Cardiac muscle cell (in vitro differentiated cells and primary cell): ENCODE data around the gene GOLGA6L7. TPM values are rescaled to one million over a fixed set of nuclear protein-coding genes. Genes with fewer than 3 reads are reported as not detected.
"Not testable (repeated sequence)": the region's sequence is repeated elsewhere in the genome, so short reads cannot be mapped to it uniquely, and the experiment has no call there.

Experiments
- DNase-seq, 2 donors: peaks; one replicate each; pipeline versions ENCODE4 v3.0.0 to v3.0.0-alpha.2; 2010 to 2017; ENCODE audit warnings: low read depth in 1 of 2, low spot score in 1 of 2
- H3K27ac ChIP-seq: fragments of 200-600 bp; sonication (generic); 2 replicates; pipeline ENCODE4 v1.5.1; 2016
- H3K27me3 ChIP-seq: fragments of 200-600 bp; sonication (generic); 2 replicates; pipeline ENCODE4 v1.6.0; 2016; ENCODE audit warnings: control low read depth
- H3K36me3 ChIP-seq: fragments of 200-600 bp; sonication (generic); 2 replicates; pipeline ENCODE4 v1.5.1; 2016; ENCODE audit warnings: control low read depth
- H3K4me1 ChIP-seq: fragments of 200-600 bp; sonication (generic); 2 replicates; pipeline ENCODE4 v1.8.1; 2017; ENCODE audit warnings: low read depth, mild to moderate bottlenecking, mixed run types
- H3K4me3 ChIP-seq: fragments of 200-600 bp; sonication (generic); 2 replicates; pipeline ENCODE4 v1.5.1; 2016; ENCODE audit warnings: mild to moderate bottlenecking
- H3K9me3 ChIP-seq: fragments of 200-600 bp; sonication (generic); 2 replicates; pipeline ENCODE4 v1.5.1; 2017; ENCODE audit warnings: low read depth, mild to moderate bottlenecking, control low read depth
- CTCF ChIP-seq: IDR thresholded peaks from 2 replicates; pipeline ENCODE4 v1.5.1; 2012; ENCODE audit warnings: low read depth, mild to moderate bottlenecking, low read length
- polyA plus RNA-seq: library from polyadenylated mRNA; unstranded; fragments of >200 nt; fragmentation: Nextera tagmentation; extraction: Ambion mirVana; gene quantifications from 2 replicates; pipeline ENCODE4 v1.2.1, GENCODE V29; 2016
- total RNA-seq: library from RNA; depleted of rRNA; stranded (reverse); fragments of >200 nt; gene quantifications from 2 replicates; pipeline ENCODE4 v1.2.3, GENCODE V29; 2016

The GOLGA6L7 gene
- total and polyA plus RNA-seq, 2 experiments from 2014 or later = 0.59 TPM; not detected in 1

GRCh38 chr15:28875461-28876000 is 27.1 kb upstream of the GOLGA6L7 start:
- Histone ChIP-seq H3K4me1 (no peaks in the 10 kb centered on the region), H3K9me3 (no peaks in the 10 kb centered on the region), H3K36me3 (no peaks in the 10 kb centered on the region), H3K27me3 (no peaks in the 10 kb centered on the region), H3K27ac (no peak overlapping the region), H3K4me3 (no peak overlapping the region)
- no peak for TF ChIP-seq CTCF
- DNase-seq = no peak

DNA sequence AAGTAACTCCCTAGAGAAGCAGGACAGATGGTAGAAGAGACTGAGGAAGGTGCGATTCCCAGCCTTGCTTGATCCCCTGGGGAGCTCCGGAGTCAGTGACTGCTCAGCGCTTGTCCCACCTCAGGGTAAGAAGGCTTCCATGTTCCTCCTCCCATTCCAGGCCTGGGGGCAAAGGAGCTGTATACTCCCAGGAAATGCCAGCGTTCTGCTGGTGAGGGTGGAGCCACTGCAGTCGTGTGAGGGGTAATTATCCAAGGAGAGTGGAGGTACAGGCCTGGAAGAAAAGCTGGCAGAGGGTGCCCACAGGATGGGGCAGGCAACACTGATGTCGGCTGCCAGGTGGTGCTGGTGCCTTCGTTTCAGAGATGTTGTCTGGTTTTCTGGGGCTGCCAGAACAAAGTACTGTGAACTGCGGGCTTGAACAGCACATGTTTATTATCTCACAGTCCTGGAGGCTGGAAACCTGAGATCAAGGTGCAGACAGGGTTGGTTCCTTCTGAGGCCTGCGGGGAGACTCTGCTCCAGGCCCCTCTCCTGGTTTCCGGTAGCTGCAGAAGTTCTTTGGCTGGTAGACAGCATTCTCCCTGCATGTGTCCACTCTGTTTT is 25.2 kb upstream of the GOLGA6L7 start:
- no peak for TF ChIP-seq CTCF
- no peak for DNase-seq
- H3K27ac ChIP-seq = no peak overlapping the region
- no peak overlapping the region for H3K4me3 ChIP-seq
- no peaks in the 10 kb centered on the region for H3K4me1 ChIP-seq
- no peaks in the 10 kb centered on the region for H3K36me3 ChIP-seq
- H3K27me3 ChIP-seq = no peaks in the 10 kb centered on the region
- no peaks in the 10 kb centered on the region for H3K9me3 ChIP-seq

GRCh38 chr15:28873006-28873405 is 24.6 kb upstream of the GOLGA6L7 start:
- no peak for DNase-seq
- no peaks in the 10 kb centered on the region for H3K9me3 ChIP-seq
- TF ChIP-seq CTCF = no peak

GRCh38 chr15:28871168-28871567 is 22.7 kb upstream of the GOLGA6L7 start:
- Histone ChIP-seq H3K27ac (no peak overlapping the region), H3K4me3 (no peak overlapping the region), H3K36me3 (no peaks in the 10 kb centered on the region), H3K4me1 (no peaks in the 10 kb centered on the region), H3K27me3 (no peaks in the 10 kb centered on the region), H3K9me3 (no peaks in the 10 kb centered on the region)
- no peak for DNase-seq
- no peak for TF ChIP-seq CTCF

More at GRCh38 chr15:28873006-28873405, 24.6 kb upstream of the GOLGA6L7 start:
- Histone ChIP-seq H3K36me3 (no peaks in the 10 kb centered on the region), H3K4me3 (no peak overlapping the region), H3K27ac (no peak overlapping the region), H3K27me3 (no peaks in the 10 kb centered on the region), H3K4me1 (no peaks in the 10 kb centered on the region)

- H3K9me3 ChIP-seq = no peaks in the 10 kb centered on the region
- no peak for DNase-seq
- H3K4me3 ChIP-seq = no peak overlapping the region
- H3K27me3 ChIP-seq = no peaks in the 10 kb centered on the region
- no peaks in the 10 kb centered on the region for H3K4me1 ChIP-seq
- no peak for TF ChIP-seq CTCF
- H3K36me3 ChIP-seq = no peaks in the 10 kb centered on the region
- H3K27ac ChIP-seq = no peak overlapping the region
Measured at GRCh38 chr15:28868744-28869345, 20.4 kb upstream of the GOLGA6L7 start.

- not testable (repeated sequence) for H3K27ac ChIP-seq, H3K27me3 ChIP-seq, DNase-seq, H3K4me3 ChIP-seq, H3K9me3 ChIP-seq, H3K36me3 ChIP-seq, H3K4me1 ChIP-seq
Measured at GRCh38 chr15:28861589-28862293, 13.3 kb upstream of the GOLGA6L7 start.
